Measurements from ENCODE around the gene ZNF407. TPM values are rescaled to one million over a fixed set of nuclear protein-coding genes. Genes with fewer than 3 reads are reported as not detected.
A peak's percentile ranks its signal among the peaks of the same experiment; 100 is the strongest.

ZNF407 gene
- total and polyA plus RNA-seq, 2 of the 13 experiments (the other 11 are each of a cell fraction or from before 2014, with no cell fraction given) = 2.3 to 8.7 TPM

DNA sequence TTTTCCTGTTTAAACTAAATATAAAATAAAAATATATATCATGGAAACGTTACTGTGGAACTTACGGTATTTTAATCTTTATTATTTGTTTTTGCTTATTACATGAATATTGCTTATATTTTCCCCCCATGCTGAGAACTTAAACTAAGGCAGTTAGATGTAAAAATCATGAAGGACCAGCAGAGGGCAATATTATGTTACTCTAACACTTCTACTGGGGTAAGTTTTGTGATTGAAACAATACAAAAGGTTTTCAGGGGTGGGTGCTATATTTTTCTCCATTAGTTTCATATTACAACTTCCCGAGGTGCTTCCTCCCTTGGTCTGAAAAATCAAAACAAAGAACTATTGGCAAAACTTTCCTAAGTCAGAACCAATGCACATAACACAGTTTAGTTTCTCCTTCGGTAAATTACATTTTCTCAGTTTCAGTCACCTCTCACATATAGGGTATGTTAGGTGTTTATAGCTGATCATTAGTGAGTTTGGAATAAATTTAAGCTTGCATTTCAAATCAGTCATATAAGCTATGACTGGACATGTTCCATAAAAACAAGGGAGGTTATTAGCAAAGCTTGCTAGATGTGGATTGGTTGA lies 54.8 kb downstream of the ZNF407 start:
- ChIA-PET POLR2A (no interaction called here), CTCF (ENCODE audit: low intra/inter-chr PET ratio, low total read pairs) (interaction anchor here (0.8 kb wide), 1 partner anchor 827 kb away, joined by 4 read pairs; no protein-coding TSS in a partner anchor)
- Histone ChIP-seq H3K36me3 (replicated peaks in 1 of 2; ENCODE audit: control insufficient read depth in 1 of 2, insufficient read depth in 2 of 2, low read length in 2 of 2) (no peaks in the 10 kb centered on the region), H4K20me1 (ENCODE audit: insufficient read depth, low read length) (no peaks in the 10 kb centered on the region), H2AFZ (ENCODE audit: low read length) (no peak overlapping the region), H3K79me2 (ENCODE audit: insufficient read depth, low read length) (no peaks in the 10 kb centered on the region), H3K4me1 (ENCODE audit: insufficient read depth, low read length) (0 out of 2 replicates have a peak, but pooled peaks cover 3% of the 10 kb centered on the region), H3K4me2 (ENCODE audit: low read depth, low read length) (no peak overlapping the region), H3K9me3 (ENCODE audit: low read length) (no peaks in the 10 kb centered on the region), H3K4me3 (replicated peaks in 1 of 3; ENCODE audit: insufficient read depth in 1 of 3, low read depth in 2 of 3, low read length in 3 of 3) (no peak overlapping the region), H3K27me3 (ENCODE audit: control insufficient read depth in 1 of 2, insufficient read depth in 2 of 2, low read length in 2 of 2) (no peaks in the 10 kb centered on the region), H3K9ac (ENCODE audit: insufficient read depth, low read depth, low read length) (no peak overlapping the region), H3K27ac (ENCODE audit: extremely low read length, insufficient read depth, low read length) (no peak overlapping the region)
- no TSS peak for BruUV-seq (replicated peaks)
- in situ Hi-C loops (cut with HindIII; ENCODE audit: extremely low pct_ligation_motif_present, low pct_unique_long_range_greater_than_20kb) = loop anchor here (25.0 kb wide), 1 partner anchor 835 kb away; no protein-coding TSS in a partner anchor
- intact Hi-C loops (cut with micrococcal nuclease; ENCODE audit: unreplicated experiment) = loop anchor here (1.0 kb wide), 3 partner anchors 389 to 827 kb away; no protein-coding TSS in a partner anchor
- ATAC-seq (peak; percentile 38; the same call in 2 of the 3 replicates), FAIRE-seq (peak; percentile 81), DNase-seq (ENCODE audit: low spot score) (peak; percentile 33)
- 32% methylated on average over 4 of the region's 4 CpGs for WGBS (ENCODE audit: low lambda C conversion rate)
- TF ChIP-seq ZNF839 (CRISPR knock-in tag; IDR thresholded peaks at IDR 0.05; ENCODE audit: borderline replicate concordance) (no peak), ZNF577 (CRISPR knock-in tag; IDR thresholded peaks at IDR 0.05; ENCODE audit: borderline replicate concordance, low read depth) (no peak), NR0B2 (CRISPR knock-in tag; IDR thresholded peaks at IDR 0.05) (no peak), NR2F1 (CRISPR knock-in tag; IDR thresholded peaks at IDR 0.05) (0 out of 4 replicates have a peak, but pooled peaks of 1 of the 2 experiments have one; percentile 10), CC2D1A (CRISPR knock-in tag; IDR thresholded peaks at IDR 0.05) (no peak), SMC3 (IDR thresholded peaks at IDR 0.05; ENCODE audit: low read length) (peak; percentile 59), BORCS8-MEF2B (CRISPR knock-in tag; IDR thresholded peaks at IDR 0.05) (no peak), STAG1 (CRISPR knock-in tag; IDR thresholded peaks at IDR 0.05) (peak; percentile 82), RAD21 (CRISPR knock-in tag; IDR thresholded peaks at IDR 0.05) (peak; percentile 31; the same call in 1 of the 2 replicates)
- TF ChIP-seq, protein P1, sequence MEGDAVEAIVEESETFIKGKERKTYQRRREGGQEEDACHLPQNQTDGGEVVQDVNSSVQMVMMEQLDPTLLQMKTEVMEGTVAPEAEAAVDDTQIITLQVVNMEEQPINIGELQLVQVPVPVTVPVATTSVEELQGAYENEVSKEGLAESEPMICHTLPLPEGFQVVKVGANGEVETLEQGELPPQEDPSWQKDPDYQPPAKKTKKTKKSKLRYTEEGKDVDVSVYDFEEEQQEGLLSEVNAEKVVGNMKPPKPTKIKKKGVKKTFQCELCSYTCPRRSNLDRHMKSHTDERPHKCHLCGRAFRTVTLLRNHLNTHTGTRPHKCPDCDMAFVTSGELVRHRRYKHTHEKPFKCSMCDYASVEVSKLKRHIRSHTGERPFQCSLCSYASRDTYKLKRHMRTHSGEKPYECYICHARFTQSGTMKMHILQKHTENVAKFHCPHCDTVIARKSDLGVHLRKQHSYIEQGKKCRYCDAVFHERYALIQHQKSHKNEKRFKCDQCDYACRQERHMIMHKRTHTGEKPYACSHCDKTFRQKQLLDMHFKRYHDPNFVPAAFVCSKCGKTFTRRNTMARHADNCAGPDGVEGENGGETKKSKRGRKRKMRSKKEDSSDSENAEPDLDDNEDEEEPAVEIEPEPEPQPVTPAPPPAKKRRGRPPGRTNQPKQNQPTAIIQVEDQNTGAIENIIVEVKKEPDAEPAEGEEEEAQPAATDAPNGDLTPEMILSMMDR (CRISPR knock-in tag; IDR thresholded peaks at IDR 0.05) = peak; percentile 64
